Measurements from ENCODE around the gene GNB3.
"Not testable (repeated sequence)": the region's sequence is repeated elsewhere in the genome, so short reads cannot be mapped to it uniquely, and the experiment has no call there.

Gene GNB3

DNA sequence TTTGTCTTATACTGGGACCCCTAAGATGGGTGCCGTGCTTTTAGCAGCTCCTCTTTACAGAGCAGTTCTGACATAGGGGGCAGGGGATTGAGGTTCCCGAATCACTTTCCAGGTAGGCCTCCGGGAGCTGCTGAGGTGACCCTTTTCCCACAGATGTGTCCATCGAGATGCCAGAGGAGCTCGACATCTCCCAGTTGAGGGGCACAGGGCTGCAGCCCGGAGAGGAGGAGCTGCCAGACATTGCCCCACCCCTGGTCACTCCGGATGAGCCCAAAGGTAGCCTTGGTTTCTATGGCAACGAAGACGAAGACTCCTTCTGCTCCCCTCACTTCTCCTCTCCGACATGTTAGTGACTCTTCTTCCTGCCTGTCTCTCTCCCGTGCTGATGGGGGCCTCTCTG lies 22.3 kb downstream of the GNB3 start:
- no peak for DNase-seq (ENCODE audit: low read depth)
- no peak overlapping the region for H3K4me3 ChIP-seq (ENCODE audit: low read depth, low read length)
- in situ Hi-C loops (cut with HindIII; ENCODE audit: low sequenced_read_pairs), result no loop called here

DNA sequence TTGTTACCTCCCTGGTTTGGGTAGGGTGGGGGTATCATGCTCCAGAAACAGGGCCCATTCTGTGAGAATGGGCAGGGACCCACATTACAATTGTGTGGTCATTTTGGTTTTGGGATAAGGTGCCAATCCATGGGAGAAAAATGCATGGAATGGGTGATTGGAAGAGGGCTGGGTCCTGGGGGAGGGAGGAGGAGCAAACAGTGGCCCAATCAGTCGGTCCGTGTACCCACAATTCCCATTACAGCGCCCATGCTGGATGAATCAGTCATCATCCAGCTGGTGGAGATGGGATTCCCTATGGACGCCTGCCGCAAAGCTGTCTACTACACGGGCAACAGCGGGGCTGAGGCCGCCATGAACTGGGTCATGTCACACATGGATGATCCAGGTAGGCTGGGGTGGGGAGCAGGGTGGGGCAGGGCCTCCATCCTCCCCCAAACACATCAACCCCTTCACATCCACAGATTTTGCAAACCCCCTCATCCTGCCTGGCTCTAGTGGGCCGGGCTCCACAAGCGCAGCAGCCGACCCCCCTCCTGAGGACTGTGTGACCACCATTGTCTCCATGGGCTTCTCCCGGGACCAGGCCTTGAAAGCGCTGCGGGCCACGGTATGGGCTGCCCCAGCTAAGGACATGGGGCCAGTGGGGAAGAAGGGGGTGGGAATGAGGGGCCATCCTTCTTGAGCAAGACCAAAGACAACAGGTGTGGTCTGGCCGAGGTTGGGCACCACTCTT lies 23.0 kb downstream of the GNB3 start:
- DNase-seq (ENCODE audit: low read depth), result no peak
- H3K4me3 ChIP-seq (ENCODE audit: low read depth, low read length), result no peak overlapping the region
- TF ChIP-seq, protein P1, sequence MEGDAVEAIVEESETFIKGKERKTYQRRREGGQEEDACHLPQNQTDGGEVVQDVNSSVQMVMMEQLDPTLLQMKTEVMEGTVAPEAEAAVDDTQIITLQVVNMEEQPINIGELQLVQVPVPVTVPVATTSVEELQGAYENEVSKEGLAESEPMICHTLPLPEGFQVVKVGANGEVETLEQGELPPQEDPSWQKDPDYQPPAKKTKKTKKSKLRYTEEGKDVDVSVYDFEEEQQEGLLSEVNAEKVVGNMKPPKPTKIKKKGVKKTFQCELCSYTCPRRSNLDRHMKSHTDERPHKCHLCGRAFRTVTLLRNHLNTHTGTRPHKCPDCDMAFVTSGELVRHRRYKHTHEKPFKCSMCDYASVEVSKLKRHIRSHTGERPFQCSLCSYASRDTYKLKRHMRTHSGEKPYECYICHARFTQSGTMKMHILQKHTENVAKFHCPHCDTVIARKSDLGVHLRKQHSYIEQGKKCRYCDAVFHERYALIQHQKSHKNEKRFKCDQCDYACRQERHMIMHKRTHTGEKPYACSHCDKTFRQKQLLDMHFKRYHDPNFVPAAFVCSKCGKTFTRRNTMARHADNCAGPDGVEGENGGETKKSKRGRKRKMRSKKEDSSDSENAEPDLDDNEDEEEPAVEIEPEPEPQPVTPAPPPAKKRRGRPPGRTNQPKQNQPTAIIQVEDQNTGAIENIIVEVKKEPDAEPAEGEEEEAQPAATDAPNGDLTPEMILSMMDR (IDR thresholded peaks at IDR 0.05; ENCODE audit: low read depth, low read length, missing control alignments), result no peak
- in situ Hi-C loops (cut with HindIII; ENCODE audit: low sequenced_read_pairs), result no loop called here

More for the DNA sequence above, 22.3 kb downstream of the GNB3 start:
- TF ChIP-seq, protein P1 (IDR thresholded peaks at IDR 0.05; ENCODE audit: low read depth, low read length, missing control alignments), result no peak

DNA sequence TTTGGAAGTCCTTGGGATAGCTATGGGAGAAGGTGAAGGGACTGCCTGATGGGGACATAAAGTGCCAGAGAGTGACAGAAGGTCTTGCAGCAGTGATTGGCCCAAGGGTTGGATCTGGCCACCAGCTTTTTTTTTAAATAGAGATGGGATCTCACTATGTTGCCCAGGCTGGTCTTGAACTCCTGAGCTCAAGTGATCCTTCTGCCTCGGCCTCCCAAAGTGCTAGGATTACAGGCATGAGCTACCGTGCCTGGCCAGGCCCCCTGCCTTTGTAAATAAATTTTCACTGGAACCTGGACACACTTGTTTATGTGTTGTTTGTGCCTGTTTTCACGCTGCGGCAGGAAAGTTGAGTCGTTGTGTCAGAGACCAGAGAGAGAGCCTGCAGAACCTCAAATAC lies 24.6 kb downstream of the GNB3 start:
- H3K4me3 ChIP-seq (ENCODE audit: low read depth, low read length), result not testable (repeated sequence)

DNA sequence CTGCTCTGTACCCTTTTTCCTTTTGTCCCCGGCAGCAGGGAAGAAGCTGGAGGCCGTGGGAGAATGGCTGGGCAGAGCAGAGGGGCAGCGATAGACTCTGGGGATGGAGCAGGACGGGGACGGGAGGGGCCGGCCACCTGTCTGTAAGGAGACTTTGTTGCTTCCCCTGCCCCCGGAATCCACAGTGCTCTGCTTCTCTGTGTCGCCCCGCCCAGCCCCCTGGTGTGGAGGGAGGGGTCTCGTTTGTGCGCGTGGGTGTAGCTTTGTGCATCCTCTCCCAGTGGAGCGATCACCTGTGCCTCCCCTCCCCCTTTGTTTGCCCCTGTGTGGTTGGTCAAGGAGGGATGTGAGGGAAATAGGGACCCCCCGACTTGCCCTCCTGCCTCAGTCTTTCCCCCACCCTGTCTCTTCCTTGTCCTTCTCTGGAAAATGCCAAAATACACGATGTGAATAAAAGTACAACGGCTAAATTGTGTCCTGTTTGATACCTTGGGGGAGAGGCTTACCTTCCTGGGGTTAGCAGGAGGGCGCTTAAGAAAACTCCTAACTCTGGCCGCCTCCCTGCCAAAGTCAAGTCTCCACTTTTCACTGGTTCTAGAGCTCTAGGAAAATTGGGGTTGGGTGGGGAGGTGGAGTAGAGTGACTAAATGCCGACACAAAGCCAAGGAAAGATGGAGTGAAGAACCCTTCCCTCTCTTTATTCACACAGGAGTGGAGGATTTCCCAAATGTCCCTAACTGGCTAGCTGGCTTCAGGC lies 25.6 kb downstream of the GNB3 start:
- no peak for DNase-seq (ENCODE audit: low read depth)
- TF ChIP-seq, protein P1 (IDR thresholded peaks at IDR 0.05; ENCODE audit: low read depth, low read length, missing control alignments), result no peak
- H3K4me3 ChIP-seq (ENCODE audit: low read depth, low read length), result peak overlapping the region; percentile 90
- in situ Hi-C loops (cut with HindIII; ENCODE audit: low sequenced_read_pairs), result no loop called here

More for the DNA sequence above, 24.6 kb downstream of the GNB3 start:
- in situ Hi-C loops (cut with HindIII; ENCODE audit: low sequenced_read_pairs); DNase-seq (ENCODE audit: low read depth): not testable (repeated sequence)

DNA sequence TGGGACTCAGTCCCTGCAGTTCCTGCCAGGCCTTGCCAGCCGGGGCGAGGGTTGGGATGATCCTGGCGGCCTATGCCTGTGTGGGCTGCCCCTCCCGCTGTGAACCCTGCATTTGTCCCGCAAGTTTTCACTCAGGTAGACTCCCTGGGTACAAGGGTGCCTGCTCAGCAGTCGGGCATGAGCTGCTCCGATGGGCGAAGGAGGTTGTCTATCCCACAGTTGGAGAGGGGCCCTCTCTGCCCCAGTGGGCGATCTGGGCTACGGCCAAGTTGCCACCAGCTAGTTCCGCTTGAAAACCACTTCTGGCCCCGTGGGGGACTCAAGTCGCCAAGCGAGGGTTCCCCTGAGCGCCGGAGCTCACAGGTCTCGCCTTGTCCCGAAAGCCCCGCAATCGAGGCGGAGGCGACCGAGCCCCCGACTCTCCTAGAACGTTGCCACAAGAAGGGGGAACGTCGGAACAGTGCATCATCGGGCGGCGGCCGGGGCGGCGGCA lies 26.2 kb downstream of the GNB3 start:
- in situ Hi-C loops (cut with HindIII; ENCODE audit: low sequenced_read_pairs), result no loop called here
- no peak for DNase-seq (ENCODE audit: low read depth)
- peak overlapping the region; percentile 90 for H3K4me3 ChIP-seq (ENCODE audit: low read depth, low read length)
- TF ChIP-seq, protein P1 (IDR thresholded peaks at IDR 0.05; ENCODE audit: low read depth, low read length, missing control alignments), result no peak

DNA sequence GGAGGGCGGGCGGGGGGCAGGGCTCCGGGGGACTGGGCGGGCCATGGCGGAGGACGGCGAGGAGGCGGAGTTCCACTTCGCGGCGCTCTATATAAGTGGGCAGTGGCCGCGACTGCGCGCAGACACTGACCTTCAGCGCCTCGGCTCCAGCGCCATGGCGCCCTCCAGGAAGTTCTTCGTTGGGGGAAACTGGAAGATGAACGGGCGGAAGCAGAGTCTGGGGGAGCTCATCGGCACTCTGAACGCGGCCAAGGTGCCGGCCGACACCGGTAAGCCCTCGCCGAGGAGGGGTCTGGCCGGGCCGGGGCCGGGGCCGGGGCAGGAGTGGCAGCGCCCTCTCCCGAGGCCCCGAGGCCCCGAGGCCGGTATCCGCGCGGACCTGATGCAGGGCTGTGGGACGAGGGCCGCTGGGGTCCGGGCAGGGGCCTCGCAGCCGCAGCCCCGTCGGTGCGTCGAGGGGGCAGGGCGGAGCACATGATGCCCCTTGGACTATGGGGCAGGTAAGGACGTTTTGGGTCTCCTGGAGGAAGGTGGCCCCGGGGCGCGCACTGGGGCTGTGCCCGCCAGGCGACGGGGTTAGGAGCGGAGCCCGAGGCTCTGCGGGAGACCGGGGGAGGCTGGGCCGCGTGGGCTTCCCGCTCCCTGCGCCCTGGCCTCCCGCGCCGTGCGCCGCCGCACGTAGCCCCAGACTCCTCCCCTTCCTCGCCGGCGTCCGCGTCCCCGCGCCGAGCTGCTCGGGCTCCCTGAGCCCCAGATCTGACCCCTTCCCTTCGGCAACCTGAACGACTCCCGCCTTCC lies 26.9 kb downstream of the GNB3 start, which contains the start of gene TPI1:
TSS of gene TPI1 (plus strand) at position 119 of the 798 bp plus-strand sequence. CDS start at position 155, 36 bp downstream.
- peak within 1 kb of the TSS; percentile 90 for H3K4me3 ChIP-seq (ENCODE audit: low read depth, low read length)
- in situ Hi-C loops (cut with HindIII; ENCODE audit: low sequenced_read_pairs), result no loop called here
- peak; percentile 33 for DNase-seq (ENCODE audit: low read depth)
- TF ChIP-seq, protein P1 (IDR thresholded peaks at IDR 0.05; ENCODE audit: low read depth, low read length, missing control alignments), result no peak
